ENCODE measurements around the gene TEC. TPM values are rescaled to one million over a fixed set of nuclear protein-coding genes. Genes with fewer than 3 reads are reported as not detected.

TEC gene
- total RNA-seq, 1 donor from 2014 or later = 3.2 TPM

- TF ChIP-seq, protein P1, sequence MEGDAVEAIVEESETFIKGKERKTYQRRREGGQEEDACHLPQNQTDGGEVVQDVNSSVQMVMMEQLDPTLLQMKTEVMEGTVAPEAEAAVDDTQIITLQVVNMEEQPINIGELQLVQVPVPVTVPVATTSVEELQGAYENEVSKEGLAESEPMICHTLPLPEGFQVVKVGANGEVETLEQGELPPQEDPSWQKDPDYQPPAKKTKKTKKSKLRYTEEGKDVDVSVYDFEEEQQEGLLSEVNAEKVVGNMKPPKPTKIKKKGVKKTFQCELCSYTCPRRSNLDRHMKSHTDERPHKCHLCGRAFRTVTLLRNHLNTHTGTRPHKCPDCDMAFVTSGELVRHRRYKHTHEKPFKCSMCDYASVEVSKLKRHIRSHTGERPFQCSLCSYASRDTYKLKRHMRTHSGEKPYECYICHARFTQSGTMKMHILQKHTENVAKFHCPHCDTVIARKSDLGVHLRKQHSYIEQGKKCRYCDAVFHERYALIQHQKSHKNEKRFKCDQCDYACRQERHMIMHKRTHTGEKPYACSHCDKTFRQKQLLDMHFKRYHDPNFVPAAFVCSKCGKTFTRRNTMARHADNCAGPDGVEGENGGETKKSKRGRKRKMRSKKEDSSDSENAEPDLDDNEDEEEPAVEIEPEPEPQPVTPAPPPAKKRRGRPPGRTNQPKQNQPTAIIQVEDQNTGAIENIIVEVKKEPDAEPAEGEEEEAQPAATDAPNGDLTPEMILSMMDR (IDR thresholded peaks at IDR 0.05; ENCODE audit: insufficient read depth, low read length, poor library complexity, severe bottlenecking) = no peak
- Histone ChIP-seq H3K27me3 (ENCODE audit: control insufficient read depth, insufficient read depth, low read length) (no peaks in the 10 kb centered on the region), H3K4me3 (ENCODE audit: low read depth, low read length) (no peak overlapping the region), H3K36me3 (ENCODE audit: control insufficient read depth, insufficient read depth, low read length) (no peaks in the 10 kb centered on the region)
- DNase-seq (ENCODE audit: low read depth) = no peak
Measured at GRCh38 chr4:48196758-48197504, 72.7 kb downstream of the TEC start.

DNA sequence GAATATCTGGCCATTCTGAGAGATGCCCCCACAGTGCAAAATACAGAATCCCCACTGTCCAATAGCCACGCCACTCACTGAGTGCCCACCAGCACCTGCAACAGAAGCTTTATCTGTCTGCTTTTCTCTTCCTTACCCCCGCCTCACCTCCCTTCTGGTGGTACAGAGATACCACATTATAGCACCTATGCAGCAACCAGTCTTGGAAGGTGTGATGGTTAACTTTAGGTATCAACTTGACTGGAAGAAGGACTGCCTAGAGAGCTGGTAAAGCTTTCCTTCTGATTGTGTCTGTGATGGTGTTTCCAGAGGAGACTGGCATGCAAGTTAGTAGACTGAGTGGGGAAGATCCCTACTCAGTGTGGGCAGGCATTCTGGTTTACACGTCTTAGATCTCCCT, 73.8 kb downstream of the TEC start:
- TF ChIP-seq, protein P1 (IDR thresholded peaks at IDR 0.05; ENCODE audit: insufficient read depth, low read length, poor library complexity, severe bottlenecking) = no peak
- DNase-seq (ENCODE audit: low read depth) = no peak
- Histone ChIP-seq H3K36me3 (ENCODE audit: control insufficient read depth, insufficient read depth, low read length) (no peaks in the 10 kb centered on the region), H3K27me3 (ENCODE audit: control insufficient read depth, insufficient read depth, low read length) (no peaks in the 10 kb centered on the region), H3K4me3 (ENCODE audit: low read depth, low read length) (no peak overlapping the region)

- Histone ChIP-seq H3K4me3 (ENCODE audit: low read depth, low read length) (no peak overlapping the region), H3K27me3 (ENCODE audit: control insufficient read depth, insufficient read depth, low read length) (no peaks in the 10 kb centered on the region), H3K36me3 (ENCODE audit: control insufficient read depth, insufficient read depth, low read length) (no peaks in the 10 kb centered on the region)
- TF ChIP-seq, protein P1 (IDR thresholded peaks at IDR 0.05; ENCODE audit: insufficient read depth, low read length, poor library complexity, severe bottlenecking) = no peak
- no peak for DNase-seq (ENCODE audit: low read depth)
Measured at GRCh38 chr4:48195374-48195773, 74.3 kb downstream of the TEC start.

GRCh38 chr4:48194971-48195370, 74.7 kb downstream of the TEC start:
- H3K36me3 ChIP-seq (ENCODE audit: control insufficient read depth, insufficient read depth, low read length) = no peaks in the 10 kb centered on the region
- DNase-seq (ENCODE audit: low read depth) = no peak
- TF ChIP-seq, protein P1 (IDR thresholded peaks at IDR 0.05; ENCODE audit: insufficient read depth, low read length, poor library complexity, severe bottlenecking) = no peak
- no peak overlapping the region for H3K4me3 ChIP-seq (ENCODE audit: low read depth, low read length)
- H3K27me3 ChIP-seq (ENCODE audit: control insufficient read depth, insufficient read depth, low read length) = no peaks in the 10 kb centered on the region

GRCh38 chr4:48193921-48194468, 75.6 kb downstream of the TEC start:
- no peaks in the 10 kb centered on the region for H3K27me3 ChIP-seq (ENCODE audit: control insufficient read depth, insufficient read depth, low read length)
- H3K4me3 ChIP-seq (ENCODE audit: low read depth, low read length) = no peak overlapping the region
- TF ChIP-seq, protein P1 (IDR thresholded peaks at IDR 0.05; ENCODE audit: insufficient read depth, low read length, poor library complexity, severe bottlenecking) = no peak
- no peaks in the 10 kb centered on the region for H3K36me3 ChIP-seq (ENCODE audit: control insufficient read depth, insufficient read depth, low read length)
- DNase-seq (ENCODE audit: low read depth) = no peak

All from kidney epithelial cell (primary cell).